GM18508 (cell line): ENCODE data around the gene EML3.

Experiments used
- ATAC-seq: cut with Tn5 transposase; IDR thresholded peaks from one replicate; pipeline ENCODE4 v1.9.1; 2021; ENCODE audit warnings: moderate number of reproducible peaks; ENCODE audit not compliant: insufficient read depth, unreplicated experiment

Gene EML3

GRCh38 chr11:62554387-62555167 lies 58.0 kb downstream of the EML3 start:
- ATAC-seq: no peak

GRCh38 chr11:62553839-62554361 lies 58.7 kb downstream of the EML3 start:
- no peak for ATAC-seq

GRCh38 chr11:62553080-62553838 lies 59.3 kb downstream of the EML3 start:
- ATAC-seq: no peak

GRCh38 chr11:62552485-62553079 lies 60.0 kb downstream of the EML3 start:
- no peak for ATAC-seq
